ENCODE measurements around the gene SCAMP1.
"Not testable (repeated sequence)": the region's sequence is repeated elsewhere in the genome, so short reads cannot be mapped to it uniquely, and the experiment has no call there.

SCAMP1 gene, protein sequence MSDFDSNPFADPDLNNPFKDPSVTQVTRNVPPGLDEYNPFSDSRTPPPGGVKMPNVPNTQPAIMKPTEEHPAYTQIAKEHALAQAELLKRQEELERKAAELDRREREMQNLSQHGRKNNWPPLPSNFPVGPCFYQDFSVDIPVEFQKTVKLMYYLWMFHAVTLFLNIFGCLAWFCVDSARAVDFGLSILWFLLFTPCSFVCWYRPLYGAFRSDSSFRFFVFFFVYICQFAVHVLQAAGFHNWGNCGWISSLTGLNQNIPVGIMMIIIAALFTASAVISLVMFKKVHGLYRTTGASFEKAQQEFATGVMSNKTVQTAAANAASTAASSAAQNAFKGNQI

DNA sequence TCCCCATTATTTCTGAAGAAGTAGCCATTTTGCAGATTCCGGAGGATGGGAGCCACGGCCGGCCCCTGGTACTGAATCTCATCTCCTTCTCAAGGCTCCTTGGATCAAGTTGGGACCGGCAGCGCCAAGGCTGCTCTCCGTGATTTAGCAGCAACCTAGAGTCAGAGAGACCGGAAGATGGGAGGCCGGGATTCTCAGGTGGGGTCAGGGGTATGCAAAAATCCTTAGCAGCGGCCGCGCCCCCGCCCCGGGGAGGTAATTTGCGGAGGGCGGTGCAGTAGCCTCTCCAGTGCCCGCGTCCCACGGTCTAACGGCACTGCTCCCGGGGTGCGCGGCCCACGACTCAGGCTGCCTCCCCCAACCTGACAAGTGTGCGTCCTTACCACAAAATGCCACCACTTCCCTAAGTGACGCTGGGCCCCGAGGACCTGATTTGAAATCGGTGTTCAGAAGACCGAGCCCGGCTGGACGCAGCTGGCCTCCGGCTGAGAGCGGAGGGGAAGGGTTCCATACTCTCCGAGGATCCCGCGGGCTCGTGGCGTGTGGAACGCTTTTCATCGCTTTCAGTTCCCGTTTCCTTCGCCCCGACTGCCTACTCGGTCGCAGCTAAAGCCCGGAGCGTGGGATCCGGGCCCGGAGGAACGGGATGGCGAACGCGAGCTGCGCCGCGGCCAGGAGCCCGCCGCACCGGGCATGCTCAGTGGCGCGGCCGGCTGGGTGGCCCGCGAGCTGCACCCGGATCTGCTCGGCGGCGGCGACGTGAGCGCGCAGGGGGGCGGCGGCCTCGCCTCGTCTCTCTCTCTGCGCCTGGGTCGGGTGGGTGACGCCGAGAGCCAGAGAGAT lies at the start of gene SCAMP1:
SCAMP1 (plus strand) TSS at position 787 of the 843 bp plus-strand sequence; CDS start at position 842, 55 bp downstream.
- DNase-seq (ENCODE audit: low read depth in 3 of 3, low spot score in 1 of 3), result peak; percentile 72 to 95 (median 81)

DNA sequence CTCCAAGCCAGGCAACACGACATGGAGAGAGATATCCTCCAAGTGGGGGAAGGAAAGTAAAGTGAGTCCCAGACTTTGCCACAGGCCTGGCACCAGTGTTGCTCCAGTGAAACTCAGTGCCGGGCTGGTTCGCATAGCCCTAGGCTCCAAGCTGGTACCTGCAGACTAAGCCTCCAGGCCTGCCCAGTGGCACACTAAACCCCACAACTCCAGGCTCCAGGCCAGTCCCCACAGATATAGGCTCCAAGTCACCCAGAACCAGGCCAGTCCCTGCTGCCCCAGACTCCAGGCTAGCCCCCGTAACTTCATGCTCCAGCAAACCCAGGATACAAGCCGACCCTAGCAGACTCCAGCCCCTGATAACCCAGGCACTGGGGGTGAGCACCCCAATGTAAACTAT lies 42.9 kb upstream of the SCAMP1 start:
- no peak for DNase-seq (ENCODE audit: low read depth in 3 of 3, low spot score in 1 of 3)

DNA sequence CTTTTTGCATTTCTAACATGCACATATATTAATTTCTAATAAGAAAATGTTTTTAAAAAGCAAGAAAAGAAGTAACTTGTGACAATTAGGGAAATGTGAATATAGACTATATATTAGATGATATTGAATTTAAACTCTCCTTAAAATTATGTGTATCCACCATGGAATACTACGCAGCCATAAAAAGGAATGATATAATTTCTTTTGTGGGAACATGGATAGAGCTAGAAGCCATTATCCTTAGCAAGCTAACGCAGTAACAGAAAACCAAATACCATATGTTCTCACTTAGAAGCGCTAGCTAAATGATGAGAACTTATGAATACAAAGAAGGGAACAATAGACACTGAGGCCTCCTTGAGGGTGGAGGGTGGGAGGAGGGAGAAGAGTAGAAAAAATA lies 42.1 kb upstream of the SCAMP1 start:
- DNase-seq (ENCODE audit: low read depth in 3 of 3, low spot score in 1 of 3), result no peak

- DNase-seq (ENCODE audit: low read depth in 3 of 3, low spot score in 1 of 3), result no peak
Observed at GRCh38 chr5:78320401-78320800, 40.0 kb upstream of the SCAMP1 start.

- no peak for DNase-seq (ENCODE audit: low read depth in 3 of 3, low spot score in 1 of 3)
Observed at GRCh38 chr5:78323241-78323640, 37.2 kb upstream of the SCAMP1 start.

DNA sequence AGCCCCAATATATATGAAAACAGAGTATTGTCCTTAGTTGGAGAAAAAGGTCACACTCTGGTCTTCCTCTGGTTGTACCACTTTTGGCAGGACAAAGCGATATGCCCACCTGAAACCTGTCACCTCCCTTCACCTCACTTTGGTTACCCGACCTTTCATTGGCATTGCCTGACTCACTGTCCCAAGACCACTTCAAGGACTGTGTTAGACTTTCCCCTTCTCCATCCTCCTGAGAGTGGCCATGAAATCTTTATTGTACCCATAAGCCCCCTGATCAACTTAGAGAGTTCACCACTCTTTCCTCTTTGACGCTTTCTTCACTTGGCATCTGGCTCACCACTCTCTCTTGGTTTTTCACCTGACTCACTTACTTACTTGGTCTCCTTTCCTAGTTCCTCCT lies 33.5 kb upstream of the SCAMP1 start:
- no peak for DNase-seq (ENCODE audit: low read depth in 3 of 3, low spot score in 1 of 3)

DNA sequence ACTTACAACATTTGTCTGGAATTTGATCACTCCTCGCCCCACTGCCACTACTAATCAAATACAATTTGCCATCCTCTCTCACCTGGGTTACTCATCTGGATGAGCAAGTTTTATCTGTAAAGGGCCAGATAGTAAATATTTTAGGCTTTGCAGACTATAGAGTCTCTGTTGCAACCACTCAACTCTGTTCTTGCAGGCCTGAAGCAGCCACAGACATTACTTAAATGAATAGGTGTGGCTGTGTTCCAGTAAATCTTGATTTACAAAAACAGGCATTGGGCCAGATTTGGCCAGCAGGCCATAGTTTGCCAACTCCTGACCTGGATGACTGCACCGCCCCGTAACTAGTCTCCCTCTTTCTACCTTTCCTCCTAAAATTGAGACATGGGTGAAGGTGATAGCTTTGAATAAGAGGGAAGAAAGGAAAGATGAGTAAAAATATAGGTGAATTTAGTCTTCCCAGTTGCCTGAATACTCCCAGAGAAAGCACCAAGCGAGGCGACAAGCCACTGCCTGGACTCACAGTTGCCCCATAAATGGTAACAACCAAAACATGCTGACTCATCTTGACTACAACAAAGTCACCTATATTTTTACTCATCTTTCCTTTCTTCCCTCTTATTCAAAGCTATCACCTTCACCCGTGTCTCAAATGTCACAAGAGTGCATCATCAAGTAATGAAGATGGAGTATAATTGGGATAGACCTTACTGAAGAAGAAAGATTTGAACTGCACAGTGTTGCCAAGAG lies 32.5 kb upstream of the SCAMP1 start:
- no peak for DNase-seq (ENCODE audit: low read depth in 3 of 3, low spot score in 1 of 3)

DNA sequence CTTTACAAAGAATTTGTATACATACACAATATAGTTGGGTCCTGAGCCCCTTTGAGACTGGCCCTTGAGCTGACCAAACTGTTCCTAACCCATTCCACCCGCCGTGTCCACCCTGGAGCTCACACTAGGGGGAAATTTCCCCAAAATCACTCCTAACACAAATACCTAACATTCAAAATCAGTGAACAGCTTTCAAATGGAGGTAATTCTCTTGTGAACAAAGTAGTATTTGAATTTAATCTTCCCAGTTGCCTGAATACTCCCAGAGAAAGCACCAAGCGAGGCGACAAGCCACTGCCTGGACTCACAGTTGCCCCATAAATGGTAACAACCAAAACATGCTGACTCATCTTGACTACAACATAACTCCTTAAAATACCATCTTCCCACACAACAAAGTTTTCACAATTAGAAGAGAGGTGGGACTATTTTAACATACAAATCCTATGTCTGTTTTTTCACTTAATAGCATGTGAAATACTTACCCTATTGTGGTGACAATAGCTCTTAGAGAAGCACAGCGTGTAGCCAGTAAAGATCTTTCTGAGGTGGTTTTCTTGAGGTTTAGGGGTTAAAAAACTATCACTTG lies 31.7 kb upstream of the SCAMP1 start:
- DNase-seq (ENCODE audit: low read depth in 3 of 3, low spot score in 1 of 3), result no peak

DNA sequence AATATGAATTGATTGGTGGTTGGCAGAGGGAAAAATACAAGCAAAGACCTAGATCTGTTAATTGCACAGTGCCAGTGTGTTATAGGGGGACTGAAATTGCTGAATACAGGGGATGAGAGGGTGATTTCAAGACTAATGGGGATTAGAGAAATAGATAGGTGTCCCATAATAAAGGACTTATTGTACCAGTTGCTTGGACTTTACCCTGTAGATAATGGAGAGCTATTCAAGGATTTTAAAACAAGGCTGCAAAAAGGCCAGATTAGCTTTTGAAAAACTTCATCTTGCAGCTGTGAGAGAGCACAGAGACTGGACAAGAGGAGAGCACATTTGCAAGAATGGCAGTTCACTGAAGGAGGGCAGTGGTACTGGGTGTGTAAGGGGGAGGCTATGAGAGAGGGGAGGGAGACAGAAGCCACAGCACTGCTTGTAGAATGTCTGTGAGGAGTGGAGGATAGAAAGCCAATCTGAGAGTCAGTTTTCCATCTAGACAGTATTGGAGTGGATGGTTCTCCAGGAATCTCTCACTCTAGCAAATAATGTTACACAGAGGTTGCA lies 28.8 kb upstream of the SCAMP1 start:
- no peak for DNase-seq (ENCODE audit: low read depth in 3 of 3, low spot score in 1 of 3)

DNA sequence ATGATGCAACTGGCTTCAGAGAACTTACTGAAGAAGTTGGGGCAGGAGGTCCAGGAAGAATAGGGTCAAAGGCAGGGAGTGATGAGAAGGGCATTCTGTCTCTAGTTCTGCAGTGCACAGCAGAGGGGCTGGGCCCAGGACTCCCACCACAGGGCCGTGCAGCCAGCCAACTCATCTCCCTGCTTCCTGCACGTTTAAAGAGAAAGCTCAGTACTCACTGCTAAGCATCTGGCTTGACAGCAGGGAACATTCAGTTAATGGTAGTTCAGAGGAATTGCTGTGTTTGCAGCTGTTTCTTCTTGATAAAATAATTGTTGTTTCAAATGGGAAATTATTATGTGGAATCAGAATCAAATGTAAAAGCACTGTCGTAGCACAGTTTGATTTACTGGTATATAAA lies 25.6 kb upstream of the SCAMP1 start:
- DNase-seq (ENCODE audit: low read depth in 3 of 3, low spot score in 1 of 3), result no peak

GRCh38 chr5:78335976-78336375 lies 24.4 kb upstream of the SCAMP1 start:
- DNase-seq (ENCODE audit: low read depth in 3 of 3, low spot score in 1 of 3), result no peak

DNA sequence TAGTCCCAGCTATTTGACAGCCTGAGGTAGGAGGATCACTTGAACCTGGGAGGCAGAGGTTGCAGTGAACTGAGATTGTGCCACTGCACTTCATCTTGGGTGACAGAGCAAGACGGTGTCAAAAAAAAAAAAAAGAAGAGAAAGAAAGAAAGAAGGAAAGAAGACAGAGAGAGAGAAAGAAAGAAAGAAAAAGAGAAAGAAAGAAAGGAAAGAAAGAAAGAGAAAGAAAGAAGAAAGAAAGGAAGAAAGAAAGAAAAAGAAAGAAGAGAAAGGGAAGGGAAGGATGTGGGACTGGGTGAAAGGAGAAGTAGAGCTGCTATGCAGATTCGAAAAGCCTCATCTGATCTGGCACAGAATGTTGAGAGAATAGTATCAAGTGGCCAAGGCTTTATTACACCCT lies 23.7 kb upstream of the SCAMP1 start:
- DNase-seq (ENCODE audit: low read depth in 3 of 3, low spot score in 1 of 3), result no peak

GRCh38 chr5:78339617-78340436 lies 20.6 kb upstream of the SCAMP1 start:
- DNase-seq (ENCODE audit: low read depth in 3 of 3, low spot score in 1 of 3), result no peak

- DNase-seq (ENCODE audit: low read depth in 3 of 3, low spot score in 1 of 3), result no peak
Observed at GRCh38 chr5:78341440-78341839, 19.0 kb upstream of the SCAMP1 start.

DNA sequence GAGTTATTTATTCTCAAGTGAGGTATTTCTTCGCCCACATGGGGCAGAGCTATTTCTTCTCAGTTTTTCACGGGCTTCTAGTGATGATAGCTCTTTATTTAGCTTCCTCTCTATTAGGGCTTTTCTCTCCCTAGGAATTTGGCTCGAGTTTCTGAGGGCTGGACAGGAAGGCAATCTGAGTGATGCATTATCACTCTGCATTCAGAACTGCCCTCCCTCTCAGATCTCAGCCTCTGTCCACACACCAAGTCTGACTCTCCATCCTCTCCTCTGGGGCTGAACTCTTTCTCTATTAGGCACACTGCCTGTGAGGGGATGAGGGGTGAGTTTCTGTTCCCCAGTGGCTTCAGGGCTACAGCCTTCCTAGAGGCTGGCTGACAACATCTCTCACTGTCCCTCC lies 14.9 kb upstream of the SCAMP1 start:
- DNase-seq (ENCODE audit: low read depth in 3 of 3, low spot score in 1 of 3), result no peak

GRCh38 chr5:78353520-78353919 lies 6.9 kb upstream of the SCAMP1 start:
- DNase-seq (ENCODE audit: low read depth in 3 of 3, low spot score in 1 of 3), result no peak

GRCh38 chr5:78354066-78354670 lies 6.2 kb upstream of the SCAMP1 start:
- no peak for DNase-seq (ENCODE audit: low read depth in 3 of 3, low spot score in 1 of 3)

GRCh38 chr5:78355561-78355960 lies 4.9 kb upstream of the SCAMP1 start:
- DNase-seq (ENCODE audit: low read depth in 3 of 3, low spot score in 1 of 3), result no peak

DNA sequence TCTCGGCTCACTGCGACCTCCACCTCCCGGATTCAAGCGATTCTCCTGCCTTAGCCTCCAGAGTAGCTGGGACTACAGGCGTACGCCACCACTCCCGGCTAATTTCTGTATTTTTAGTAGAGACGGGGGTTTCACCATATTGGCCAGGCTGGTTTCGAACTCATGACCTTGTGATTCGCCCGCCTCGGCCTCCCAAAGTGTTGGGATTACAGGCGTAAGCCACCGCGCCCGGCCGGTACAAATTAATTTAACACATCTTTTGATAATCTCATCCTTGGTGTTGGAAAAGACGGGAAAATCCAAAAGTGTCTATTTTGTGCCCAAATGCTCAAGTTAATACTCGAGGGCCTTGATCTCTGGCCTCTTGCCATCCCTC lies 974 bp upstream of the SCAMP1 start:
- not testable (repeated sequence) for DNase-seq (ENCODE audit: low read depth in 3 of 3, low spot score in 1 of 3)

DNA sequence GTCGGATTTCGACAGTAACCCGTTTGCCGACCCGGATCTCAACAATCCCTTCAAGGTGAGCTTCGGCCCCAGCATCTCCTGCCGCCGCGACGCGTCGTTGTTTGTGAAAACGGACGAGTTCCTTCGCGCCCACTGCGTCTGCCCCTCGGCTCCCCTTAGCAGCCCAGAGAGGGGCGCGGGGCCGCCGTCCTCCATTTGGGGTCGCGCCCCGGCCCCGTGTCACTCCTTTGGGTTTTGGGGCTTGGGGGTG lies 182 bp downstream of the SCAMP1 start:
- DNase-seq (ENCODE audit: low read depth in 3 of 3, low spot score in 1 of 3), result no peak

Data from stimulated activated CD4-positive, alpha-beta T cell treated with anti-CD3 and anti-CD28 coated beads, TNF-alpha, amount 100 ng/mL, for 1 hour (primary cell).